T-helper 22 cell (primary cell): Measurements from ENCODE around the gene TRABD2B.

Source experiments
- DNase-seq: peaks from one replicate; pipeline ENCODE4 v3.0.0-alpha.2; 2020; ENCODE audit warnings: low read depth

TRABD2B gene

GRCh38 chr1:47849591-47850261 lies 147.5 kb downstream of the TRABD2B start:
- DNase-seq: no peak

- no peak for DNase-seq
Measured at GRCh38 chr1:47849005-47849521, 148.1 kb downstream of the TRABD2B start.

GRCh38 chr1:47847763-47848162 lies 149.4 kb downstream of the TRABD2B start:
- DNase-seq: no peak

- DNase-seq: no peak
Measured at GRCh38 chr1:47844558-47844955, 152.6 kb downstream of the TRABD2B start.

- no peak for DNase-seq
Measured at GRCh38 chr1:47843781-47844557, 153.2 kb downstream of the TRABD2B start.

GRCh38 chr1:47843059-47843458 lies 154.1 kb downstream of the TRABD2B start:
- no peak for DNase-seq

GRCh38 chr1:47842228-47842919 lies 154.8 kb downstream of the TRABD2B start:
- DNase-seq: no peak

- DNase-seq: no peak
Measured at GRCh38 chr1:47841356-47841755, 155.8 kb downstream of the TRABD2B start.

GRCh38 chr1:47840393-47841190 lies 156.6 kb downstream of the TRABD2B start:
- no peak for DNase-seq

GRCh38 chr1:47839433-47839760 lies 157.8 kb downstream of the TRABD2B start:
- no peak for DNase-seq

- no peak for DNase-seq
Measured at GRCh38 chr1:47838562-47839432, 158.4 kb downstream of the TRABD2B start.

- DNase-seq: no peak
Measured at GRCh38 chr1:47837866-47838561, 159.2 kb downstream of the TRABD2B start.

GRCh38 chr1:47837056-47837830 lies 159.9 kb downstream of the TRABD2B start:
- DNase-seq: no peak

GRCh38 chr1:47835409-47835808 lies 161.8 kb downstream of the TRABD2B start:
- no peak for DNase-seq

GRCh38 chr1:47834326-47834725 lies 162.9 kb downstream of the TRABD2B start:
- DNase-seq: no peak

- DNase-seq: no peak
Measured at GRCh38 chr1:47830641-47831333, 166.4 kb downstream of the TRABD2B start.

- DNase-seq: no peak
Measured at GRCh38 chr1:47830021-47830420, 167.2 kb downstream of the TRABD2B start.

GRCh38 chr1:47828978-47829377 lies 168.2 kb downstream of the TRABD2B start:
- no peak for DNase-seq

GRCh38 chr1:47827109-47827508 lies 170.1 kb downstream of the TRABD2B start:
- DNase-seq: no peak
